Endothelial cell (in vitro differentiated cells): Measurements from ENCODE around the gene BABAM2. TPM values are rescaled to one million over a fixed set of nuclear protein-coding genes. Genes with fewer than 3 reads are reported as not detected.

Experiments used
- DNase-seq: peaks from one replicate; pipeline ENCODE4 v3.0.0; 2021; ENCODE audit warnings: low spot score
- H3K27ac Mint-ChIP-seq: one replicate; pipeline ENCODE4 v1.8.0; 2021; ENCODE audit warnings: mixed read lengths, inconsistent platforms; ENCODE audit not compliant: unreplicated experiment
- H3K27me3 Mint-ChIP-seq: one replicate; pipeline ENCODE4 v1.8.0; 2021; ENCODE audit warnings: mild to moderate bottlenecking, moderate library complexity, mixed read lengths, inconsistent platforms; ENCODE audit not compliant: unreplicated experiment
- H3K36me3 Mint-ChIP-seq: one replicate; pipeline ENCODE4 v1.8.0; 2021; ENCODE audit warnings: mild to moderate bottlenecking, low read depth, mixed read lengths, inconsistent platforms; ENCODE audit not compliant: unreplicated experiment
- H3K4me1 Mint-ChIP-seq: one replicate; pipeline ENCODE4 v1.8.0; 2021; ENCODE audit warnings: mild to moderate bottlenecking, mixed read lengths, inconsistent platforms; ENCODE audit not compliant: unreplicated experiment
- H3K4me3 Mint-ChIP-seq: one replicate; pipeline ENCODE4 v1.8.0; 2021; ENCODE audit warnings: mild to moderate bottlenecking, mixed read lengths, inconsistent platforms; ENCODE audit not compliant: unreplicated experiment
- H3K9me3 Mint-ChIP-seq: one replicate; pipeline ENCODE4 v1.8.0; 2021; ENCODE audit warnings: mixed read lengths, inconsistent platforms; ENCODE audit not compliant: unreplicated experiment
- total RNA-seq: library from RNA; stranded (reverse); fragmentation: NEBNext Ultra II Directional; extraction: Animal tissue kit (Norgen Biotek cat#: 25700); gene quantifications from one replicate; pipeline ENCODE4 v1.2.1, GENCODE V29; 2021; ENCODE audit not compliant: unreplicated experiment
- TF ChIP-seq, protein P1 (sequence below): fragments of 200-600 bp; sonication (generic); IDR thresholded peaks from one replicate; pipeline ENCODE4 v1.5.0; 2021; ENCODE audit warnings: antibody characterized with exemption; ENCODE audit not compliant: unreplicated experiment

Gene BABAM2
- total RNA-seq, 1 donor from 2014 or later: 40.2 TPM

DNA sequence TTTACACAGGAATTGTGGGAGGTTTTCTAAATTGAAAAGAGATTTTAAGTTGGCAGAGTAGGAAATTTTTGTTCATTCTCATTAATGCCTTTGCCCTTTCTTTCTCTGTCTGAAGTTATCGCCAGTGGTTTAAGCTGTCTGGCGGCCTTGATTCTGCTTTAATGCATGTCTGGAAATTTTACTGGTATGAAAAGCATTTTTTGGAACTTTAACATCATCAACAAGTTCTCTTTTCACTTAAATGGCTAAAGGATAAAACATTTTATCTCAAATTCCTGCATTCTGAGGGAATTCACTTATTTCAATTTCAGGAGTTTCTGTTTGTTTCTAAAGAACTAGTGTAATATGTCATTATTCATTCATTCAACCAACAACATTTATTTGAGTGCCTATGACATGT lies 268.3 kb downstream of the BABAM2 start:
- Mint-ChIP-seq H3K27me3 (peaks cover 1% of the 10 kb centered on the region), H3K27ac (no peak overlapping the region), H3K4me1 (no peaks in the 10 kb centered on the region), H3K9me3 (no peaks in the 10 kb centered on the region), H3K36me3 (peaks cover 3% of the 10 kb centered on the region), H3K4me3 (no peak overlapping the region)
- DNase-seq: no peak
- TF ChIP-seq, protein P1, sequence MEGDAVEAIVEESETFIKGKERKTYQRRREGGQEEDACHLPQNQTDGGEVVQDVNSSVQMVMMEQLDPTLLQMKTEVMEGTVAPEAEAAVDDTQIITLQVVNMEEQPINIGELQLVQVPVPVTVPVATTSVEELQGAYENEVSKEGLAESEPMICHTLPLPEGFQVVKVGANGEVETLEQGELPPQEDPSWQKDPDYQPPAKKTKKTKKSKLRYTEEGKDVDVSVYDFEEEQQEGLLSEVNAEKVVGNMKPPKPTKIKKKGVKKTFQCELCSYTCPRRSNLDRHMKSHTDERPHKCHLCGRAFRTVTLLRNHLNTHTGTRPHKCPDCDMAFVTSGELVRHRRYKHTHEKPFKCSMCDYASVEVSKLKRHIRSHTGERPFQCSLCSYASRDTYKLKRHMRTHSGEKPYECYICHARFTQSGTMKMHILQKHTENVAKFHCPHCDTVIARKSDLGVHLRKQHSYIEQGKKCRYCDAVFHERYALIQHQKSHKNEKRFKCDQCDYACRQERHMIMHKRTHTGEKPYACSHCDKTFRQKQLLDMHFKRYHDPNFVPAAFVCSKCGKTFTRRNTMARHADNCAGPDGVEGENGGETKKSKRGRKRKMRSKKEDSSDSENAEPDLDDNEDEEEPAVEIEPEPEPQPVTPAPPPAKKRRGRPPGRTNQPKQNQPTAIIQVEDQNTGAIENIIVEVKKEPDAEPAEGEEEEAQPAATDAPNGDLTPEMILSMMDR: no peak

DNA sequence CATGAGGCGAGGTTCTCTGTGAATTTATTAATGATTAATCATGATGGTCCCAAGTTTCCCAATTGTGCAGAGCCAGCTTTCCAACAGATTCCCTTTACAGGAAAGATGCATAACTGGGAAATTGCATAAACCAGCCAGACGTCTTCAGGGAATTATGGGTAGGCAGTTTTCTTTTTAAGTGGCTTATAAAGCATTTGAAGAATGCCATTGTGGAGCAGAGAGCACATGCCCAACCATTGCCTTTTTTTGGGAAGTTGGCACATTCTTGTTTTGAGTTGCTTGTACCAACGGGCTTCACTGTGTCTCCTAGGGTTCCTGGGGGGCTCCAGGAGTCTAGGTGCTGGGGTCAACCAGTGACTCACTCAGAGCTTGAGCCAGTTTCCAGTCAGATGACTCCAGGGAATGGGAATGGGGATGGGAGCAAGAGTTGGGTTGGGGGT lies 270.5 kb downstream of the BABAM2 start:
- Mint-ChIP-seq H3K4me1 (no peaks in the 10 kb centered on the region), H3K9me3 (no peaks in the 10 kb centered on the region), H3K4me3 (no peak overlapping the region), H3K36me3 (peaks cover 3% of the 10 kb centered on the region), H3K27ac (no peak overlapping the region), H3K27me3 (peaks cover 1% of the 10 kb centered on the region)
- no peak for DNase-seq
- TF ChIP-seq, protein P1: no peak

DNA sequence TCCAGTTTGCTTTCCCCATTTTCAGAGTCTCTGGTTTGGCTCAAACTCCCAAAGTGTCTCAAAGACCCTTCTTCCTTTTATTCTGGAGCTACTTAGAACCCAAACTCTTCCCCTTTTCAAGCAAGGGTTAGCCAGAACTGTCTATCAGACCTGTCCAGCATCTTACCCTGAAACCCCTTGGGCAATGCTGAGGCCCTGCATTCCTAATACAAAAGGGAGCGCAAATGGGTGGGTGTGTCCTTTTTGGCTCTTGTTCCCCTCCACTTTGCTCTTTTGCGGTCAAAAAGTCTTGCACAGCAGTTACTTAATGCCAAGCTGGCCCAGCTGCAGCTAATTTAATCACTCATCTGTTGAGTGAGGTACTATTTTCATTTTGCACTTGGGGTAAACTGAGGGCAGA lies 270.9 kb downstream of the BABAM2 start:
- no peak overlapping the region for H3K27ac Mint-ChIP-seq

DNA sequence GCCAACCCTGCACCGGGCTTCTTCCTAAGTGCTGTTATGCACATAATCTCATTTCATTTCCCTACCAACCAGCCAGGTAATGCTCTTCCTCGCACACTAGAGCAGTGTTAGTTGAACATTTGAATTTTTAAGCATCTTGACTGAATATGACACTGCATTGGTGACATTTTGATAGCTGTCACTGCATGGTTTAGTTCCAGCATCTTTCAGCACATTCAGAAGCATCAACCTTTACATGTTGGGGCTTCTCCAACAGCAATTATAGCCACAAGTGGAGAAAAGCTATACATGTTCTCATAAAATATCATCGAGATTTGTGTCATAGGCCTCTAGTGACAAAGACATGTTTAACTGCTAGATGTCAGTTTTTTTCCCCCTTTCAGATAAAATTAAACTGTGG lies 272.0 kb downstream of the BABAM2 start:
- TF ChIP-seq, protein P1: no peak
- Mint-ChIP-seq H3K27me3 (peaks cover 1% of the 10 kb centered on the region), H3K27ac (no peak overlapping the region), H3K4me3 (no peak overlapping the region), H3K9me3 (no peaks in the 10 kb centered on the region), H3K4me1 (no peaks in the 10 kb centered on the region), H3K36me3 (peaks cover 3% of the 10 kb centered on the region)
- DNase-seq: no peak

More for the DNA sequence above, 270.9 kb downstream of the BABAM2 start:
- Mint-ChIP-seq H3K4me3 (no peak overlapping the region), H3K36me3 (peaks cover 3% of the 10 kb centered on the region), H3K27me3 (peaks cover 1% of the 10 kb centered on the region), H3K9me3 (no peaks in the 10 kb centered on the region), H3K4me1 (no peaks in the 10 kb centered on the region)
- DNase-seq: no peak
- TF ChIP-seq, protein P1: no peak

DNA sequence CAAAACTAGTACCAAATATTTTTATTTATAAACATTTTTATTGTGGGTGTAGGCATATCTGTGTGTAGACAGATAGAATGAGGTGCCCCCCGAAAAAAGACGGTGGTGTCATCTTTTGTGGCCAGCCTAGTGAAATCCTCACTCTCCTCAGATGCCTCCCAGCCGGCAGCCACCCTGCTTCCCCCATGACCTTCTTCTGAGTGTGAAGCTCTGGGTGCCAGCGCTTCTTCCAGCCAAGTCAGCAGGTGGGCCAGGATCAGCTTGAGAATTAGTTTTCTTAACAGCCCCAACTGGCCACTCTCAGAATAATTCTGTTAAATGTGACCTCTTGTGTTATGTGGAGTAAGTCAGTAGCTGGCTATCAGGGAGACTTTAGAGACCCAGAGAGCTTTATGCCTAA lies 272.5 kb downstream of the BABAM2 start:
- Mint-ChIP-seq H3K4me1 (no peaks in the 10 kb centered on the region), H3K27ac (no peak overlapping the region), H3K27me3 (peaks cover 1% of the 10 kb centered on the region), H3K4me3 (no peak overlapping the region), H3K36me3 (peaks cover 3% of the 10 kb centered on the region), H3K9me3 (no peaks in the 10 kb centered on the region)
- TF ChIP-seq, protein P1: no peak
- DNase-seq: no peak
